HL-60 (cell line): ENCODE data around the gene GRID2.

Source experiments
- DNase-seq, 2 experiments: peaks; one replicate each; pipeline ENCODE4 v3.0.0-alpha.2; 2010 to 2020; ENCODE audit warnings: low read depth in 1 of 2, low spot score in 1 of 2
- H3K27ac ChIP-seq: fragments of 250-450 bp; sonication (Bioruptor Pico); replicated peaks from 2 replicates; pipeline ENCODE4 v1.5.1; 2020; ENCODE audit warnings: mild to moderate bottlenecking, moderate library complexity
- H3K27me3 ChIP-seq: fragments of 250-450 bp; sonication (Bioruptor Pico); 2 replicates; pipeline ENCODE4 v1.5.1; 2021; ENCODE audit warnings: mild to moderate bottlenecking, moderate library complexity; ENCODE audit not compliant: insufficient read depth, poor library complexity, severe bottlenecking
- H3K4me3 ChIP-seq: replicated peaks from 2 replicates; pipeline ENCODE4 v1.5.1; 2011; ENCODE audit warnings: mild to moderate bottlenecking, control low read depth, low read length; ENCODE audit not compliant: insufficient read depth
- CTCF ChIP-seq: IDR thresholded peaks from one replicate; pipeline ENCODE4 v1.5.1; 2011; ENCODE audit warnings: low read length, control low read depth, inconsistent platforms; ENCODE audit not compliant: insufficient read depth
- GABPA ChIP-seq: IDR thresholded peaks from 2 replicates; pipeline ENCODE4 v1.6.1; 2012; ENCODE audit warnings: low read depth
- POLR2AphosphoS5 ChIP-seq: IDR thresholded peaks from 2 replicates; pipeline ENCODE4 v1.6.1; 2012; ENCODE audit warnings: low read depth
- REST ChIP-seq: IDR thresholded peaks from 2 replicates; pipeline ENCODE4 v1.6.1; 2012; ENCODE audit warnings: low read depth; ENCODE audit not compliant: insufficient replicate concordance
- SPI1 ChIP-seq: IDR thresholded peaks from 2 replicates; pipeline ENCODE4 v1.6.1; 2012; ENCODE audit warnings: low read depth, mild to moderate bottlenecking, borderline replicate concordance

Gene GRID2

GRCh38 chr4:92488496-92488895 is 184.7 kb downstream of the GRID2 start:
- Histone ChIP-seq H3K27me3 (no peaks in the 10 kb centered on the region), H3K4me3 (no peak overlapping the region), H3K27ac (no peak overlapping the region)
- TF ChIP-seq GABPA (no peak), SPI1 (no peak), REST (no peak), CTCF (no peak), POLR2AphosphoS5 (no peak)
- no peak for DNase-seq

DNA sequence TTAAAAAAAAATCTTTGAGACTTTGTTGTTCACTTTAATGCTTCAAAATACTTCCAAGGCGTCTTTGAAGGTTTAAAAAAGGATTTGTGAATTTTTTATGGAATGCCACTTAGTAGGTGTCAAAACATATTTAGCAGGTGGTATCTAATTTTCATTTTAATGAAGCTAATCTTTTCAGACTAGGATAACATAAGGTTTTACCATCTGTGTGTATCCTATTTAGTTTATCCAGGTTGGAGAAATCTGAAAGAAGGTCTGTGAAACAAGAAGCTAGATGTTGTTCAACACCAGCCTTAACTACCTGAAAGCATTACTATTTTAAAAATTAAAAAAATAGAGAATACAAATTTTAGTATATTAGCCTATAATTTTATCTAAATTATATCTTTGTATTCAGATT is 193.4 kb downstream of the GRID2 start:
- no peaks in the 10 kb centered on the region for H3K27me3 ChIP-seq
- no peak for TF ChIP-seq CTCF
- no peak for TF ChIP-seq REST
- no peak for TF ChIP-seq POLR2AphosphoS5
- no peak for TF ChIP-seq GABPA
- TF ChIP-seq SPI1, result no peak

GRCh38 chr4:92501456-92501855 is 197.7 kb downstream of the GRID2 start:
- DNase-seq, result no peak
- H3K4me3 ChIP-seq, result no peak overlapping the region
- no peak overlapping the region for H3K27ac ChIP-seq
- TF ChIP-seq REST (no peak), SPI1 (no peak), GABPA (no peak), CTCF (no peak), POLR2AphosphoS5 (no peak)
- H3K27me3 ChIP-seq, result no peaks in the 10 kb centered on the region

More for the DNA sequence above, 193.4 kb downstream of the GRID2 start:
- Histone ChIP-seq H3K4me3 (no peak overlapping the region), H3K27ac (no peak overlapping the region)
- no peak for DNase-seq
